Measurements from ENCODE around the gene ASTN1.

Gene ASTN1

GRCh38 chr1:177174921-177175634 lies 10.6 kb upstream of the ASTN1 start:
- TF ChIP-seq FOXP2 (optimal IDR thresholded peaks at IDR 0.05; ENCODE audit: borderline replicate concordance, extremely low read depth, extremely low read length, insufficient read depth) = no peak
- no peak for TF ChIP-seq SIN3A (IDR thresholded peaks at IDR 0.05; ENCODE audit: borderline replicate concordance, insufficient read depth, low read length)
- TF ChIP-seq REST (IDR thresholded peaks at IDR 0.05; ENCODE audit: insufficient read depth in 1 of 2, low read depth in 2 of 2, low read length in 2 of 2) = no peak
- TF ChIP-seq TAF1 (IDR thresholded peaks at IDR 0.05; ENCODE audit: borderline replicate concordance, insufficient read depth, low read length) = no peak
- no peak for TF ChIP-seq POLR2AphosphoS5 (IDR thresholded peaks at IDR 0.05; ENCODE audit: low read depth, low read length)

- no peak for TF ChIP-seq SIN3A (IDR thresholded peaks at IDR 0.05; ENCODE audit: borderline replicate concordance, insufficient read depth, low read length)
- TF ChIP-seq FOXP2 (optimal IDR thresholded peaks at IDR 0.05; ENCODE audit: borderline replicate concordance, extremely low read depth, extremely low read length, insufficient read depth) = no peak
- no peak for TF ChIP-seq POLR2AphosphoS5 (IDR thresholded peaks at IDR 0.05; ENCODE audit: low read depth, low read length)
Observed at GRCh38 chr1:177173976-177174375, 9.5 kb upstream of the ASTN1 start.

GRCh38 chr1:177172866-177173265 lies 8.4 kb upstream of the ASTN1 start:
- TF ChIP-seq SIN3A (IDR thresholded peaks at IDR 0.05; ENCODE audit: borderline replicate concordance, insufficient read depth, low read length) (no peak), POLR2AphosphoS5 (IDR thresholded peaks at IDR 0.05; ENCODE audit: low read depth, low read length) (no peak), TAF1 (IDR thresholded peaks at IDR 0.05; ENCODE audit: borderline replicate concordance, insufficient read depth, low read length) (no peak), REST (IDR thresholded peaks at IDR 0.05; ENCODE audit: insufficient read depth in 1 of 2, low read depth in 2 of 2, low read length in 2 of 2) (no peak), FOXP2 (optimal IDR thresholded peaks at IDR 0.05; ENCODE audit: borderline replicate concordance, extremely low read depth, extremely low read length, insufficient read depth) (no peak)

- TF ChIP-seq REST (IDR thresholded peaks at IDR 0.05; ENCODE audit: insufficient read depth in 1 of 2, low read depth in 2 of 2, low read length in 2 of 2) = no peak
- TF ChIP-seq POLR2AphosphoS5 (IDR thresholded peaks at IDR 0.05; ENCODE audit: low read depth, low read length) = no peak
- TF ChIP-seq FOXP2 (optimal IDR thresholded peaks at IDR 0.05; ENCODE audit: borderline replicate concordance, extremely low read depth, extremely low read length, insufficient read depth) = no peak
- no peak for TF ChIP-seq TAF1 (IDR thresholded peaks at IDR 0.05; ENCODE audit: borderline replicate concordance, insufficient read depth, low read length)
- no peak; the same call in 1 of the 2 replicates for TF ChIP-seq SIN3A (IDR thresholded peaks at IDR 0.05; ENCODE audit: borderline replicate concordance, insufficient read depth, low read length)
Observed at GRCh38 chr1:177172272-177172671, 7.8 kb upstream of the ASTN1 start.

GRCh38 chr1:177171536-177172123 lies 7.1 kb upstream of the ASTN1 start:
- TF ChIP-seq FOXP2 (optimal IDR thresholded peaks at IDR 0.05; ENCODE audit: borderline replicate concordance, extremely low read depth, extremely low read length, insufficient read depth) = no peak
- TF ChIP-seq SIN3A (IDR thresholded peaks at IDR 0.05; ENCODE audit: borderline replicate concordance, insufficient read depth, low read length) = no peak
